HG03066 (cell line): Measurements from ENCODE around the gene BPIFB2.
A peak's percentile ranks its signal among the peaks of the same experiment; 100 is the strongest.
"Not testable (repeated sequence)": the region's sequence is repeated elsewhere in the genome, so short reads cannot be mapped to it uniquely, and the experiment has no call there.

Experiments
- ATAC-seq: cut with Tn5 transposase; IDR thresholded peaks from one replicate; pipeline ENCODE4 v1.9.1; 2021; ENCODE audit warnings: low read depth; ENCODE audit not compliant: unreplicated experiment

BPIFB2 gene

GRCh38 chr20:32970115-32970972, 37.2 kb upstream of the BPIFB2 start:
- ATAC-seq, result no peak

DNA sequence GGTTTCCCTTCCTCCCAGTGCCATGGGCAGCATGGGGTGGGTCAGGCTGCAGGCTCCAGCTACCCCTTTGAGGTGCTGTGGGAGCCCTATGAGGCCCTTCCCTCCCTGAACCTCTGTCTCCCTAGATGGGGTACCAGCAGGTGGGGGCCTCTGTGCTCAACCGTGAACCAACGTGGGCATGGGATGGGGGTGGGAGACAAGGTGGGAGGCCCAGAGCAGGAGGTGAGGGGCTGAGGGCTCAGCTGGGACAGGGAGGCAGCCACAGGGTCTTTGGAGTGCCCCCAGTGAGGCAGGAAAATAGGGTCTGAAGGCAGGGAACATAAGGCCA, 36.6 kb upstream of the BPIFB2 start:
- no peak for ATAC-seq

DNA sequence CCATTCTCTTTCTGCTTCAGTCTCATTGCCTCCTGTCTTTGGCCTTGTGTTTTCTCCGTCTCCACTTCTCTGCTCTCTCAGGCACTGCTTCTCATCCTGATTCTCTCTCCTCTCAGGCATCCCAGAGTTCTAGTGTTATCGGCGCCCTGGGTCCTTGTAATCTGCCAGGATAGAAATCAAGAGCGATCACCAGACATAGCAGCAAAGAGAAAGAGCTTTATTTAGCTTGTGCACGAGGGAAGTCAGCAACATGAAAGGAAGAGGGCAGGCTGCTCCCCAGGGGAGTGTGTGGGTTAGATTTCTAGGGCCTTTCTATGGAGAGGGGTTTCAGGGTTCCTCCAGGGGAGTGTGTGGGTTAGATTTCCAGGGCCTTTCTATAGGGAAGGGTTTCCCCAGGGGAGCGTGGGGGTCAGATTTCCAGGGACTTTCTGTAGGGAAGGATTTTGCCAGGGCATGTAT, 35.8 kb upstream of the BPIFB2 start:
- no peak for ATAC-seq

GRCh38 chr20:32972181-32973076, 35.1 kb upstream of the BPIFB2 start:
- peak; percentile 71 for ATAC-seq

DNA sequence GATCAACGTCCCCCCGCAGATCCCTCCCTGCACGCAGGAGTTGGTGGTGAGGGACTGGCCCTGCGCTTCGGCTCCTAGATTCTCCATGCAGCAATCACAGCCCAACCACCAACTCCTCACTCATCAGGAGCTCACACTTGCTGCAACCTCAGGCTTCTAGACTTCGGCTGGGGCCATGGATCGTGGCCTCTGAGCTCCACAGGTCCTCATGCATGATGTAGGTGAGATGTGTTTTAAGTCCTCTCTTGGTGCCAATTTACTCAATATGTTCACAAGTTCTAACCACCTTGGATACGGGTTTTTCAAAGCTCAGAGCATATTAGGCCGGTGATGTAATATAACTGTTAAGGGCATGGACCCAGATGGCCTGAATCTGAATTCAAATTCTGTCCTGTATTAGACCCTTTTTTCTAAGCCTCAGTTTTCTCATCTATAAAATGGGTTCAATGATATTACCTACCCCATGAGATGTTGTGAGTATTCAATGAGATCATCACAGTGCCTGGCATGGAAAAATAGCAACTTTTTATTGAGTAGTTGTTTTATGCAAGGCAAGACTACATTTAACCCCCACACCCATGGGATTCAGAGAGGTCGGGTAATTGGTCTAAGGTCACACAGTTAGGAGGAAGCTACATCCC, 34.3 kb upstream of the BPIFB2 start:
- no peak for ATAC-seq

- ATAC-seq, result not testable (repeated sequence)
Observed at GRCh38 chr20:32974204-32975064, 33.1 kb upstream of the BPIFB2 start.

- not testable (repeated sequence) for ATAC-seq
Observed at GRCh38 chr20:32975121-32975520, 32.4 kb upstream of the BPIFB2 start.

DNA sequence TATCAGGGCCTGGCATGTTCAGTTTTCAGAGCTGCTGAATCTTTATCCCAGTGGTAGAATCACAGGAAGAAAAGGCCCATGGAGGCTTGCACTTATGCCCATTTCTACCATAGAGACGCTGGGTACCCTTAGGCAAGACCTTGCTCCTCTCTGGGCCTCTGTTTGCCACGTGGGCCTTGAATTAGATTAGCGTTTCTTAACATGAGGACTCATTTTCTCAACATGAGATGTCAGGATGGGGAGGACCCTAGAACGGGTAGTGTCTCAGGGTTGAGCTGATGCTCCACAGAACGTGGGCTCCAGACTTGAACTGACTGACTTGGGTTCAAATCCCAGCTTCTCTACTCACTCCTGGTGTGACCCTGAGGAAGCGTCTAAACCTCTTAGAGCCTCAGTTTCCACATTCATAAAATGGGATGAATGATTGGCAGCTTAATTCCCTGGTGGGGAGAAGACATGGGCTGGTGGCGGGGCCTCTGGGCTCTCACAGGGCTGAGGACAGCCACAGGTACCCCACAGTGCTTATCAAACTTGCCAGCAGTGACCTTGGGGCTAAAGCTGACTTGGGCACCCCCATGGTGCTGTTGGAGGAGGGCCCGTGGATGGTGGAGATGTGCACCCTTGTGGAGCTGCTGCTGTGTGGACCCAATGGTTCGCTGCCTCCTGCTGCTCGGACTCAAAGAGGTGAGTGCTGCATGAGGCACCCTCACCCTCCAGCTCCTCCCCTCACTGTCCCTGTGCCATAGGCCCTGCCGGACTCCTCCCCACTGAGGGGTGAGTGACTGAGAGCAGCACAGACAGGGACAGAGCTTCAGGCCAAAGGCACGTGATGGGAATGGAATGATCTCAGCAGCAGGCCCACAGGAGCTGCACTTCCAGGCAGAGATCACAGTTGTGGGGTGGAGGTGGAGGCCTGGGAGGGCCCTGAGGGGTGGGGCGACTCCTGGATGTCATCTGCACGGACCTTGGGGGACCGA, 31.5 kb upstream of the BPIFB2 start:
- no peak for ATAC-seq

- ATAC-seq, result no peak
Observed at GRCh38 chr20:32976746-32977145, 30.8 kb upstream of the BPIFB2 start.

DNA sequence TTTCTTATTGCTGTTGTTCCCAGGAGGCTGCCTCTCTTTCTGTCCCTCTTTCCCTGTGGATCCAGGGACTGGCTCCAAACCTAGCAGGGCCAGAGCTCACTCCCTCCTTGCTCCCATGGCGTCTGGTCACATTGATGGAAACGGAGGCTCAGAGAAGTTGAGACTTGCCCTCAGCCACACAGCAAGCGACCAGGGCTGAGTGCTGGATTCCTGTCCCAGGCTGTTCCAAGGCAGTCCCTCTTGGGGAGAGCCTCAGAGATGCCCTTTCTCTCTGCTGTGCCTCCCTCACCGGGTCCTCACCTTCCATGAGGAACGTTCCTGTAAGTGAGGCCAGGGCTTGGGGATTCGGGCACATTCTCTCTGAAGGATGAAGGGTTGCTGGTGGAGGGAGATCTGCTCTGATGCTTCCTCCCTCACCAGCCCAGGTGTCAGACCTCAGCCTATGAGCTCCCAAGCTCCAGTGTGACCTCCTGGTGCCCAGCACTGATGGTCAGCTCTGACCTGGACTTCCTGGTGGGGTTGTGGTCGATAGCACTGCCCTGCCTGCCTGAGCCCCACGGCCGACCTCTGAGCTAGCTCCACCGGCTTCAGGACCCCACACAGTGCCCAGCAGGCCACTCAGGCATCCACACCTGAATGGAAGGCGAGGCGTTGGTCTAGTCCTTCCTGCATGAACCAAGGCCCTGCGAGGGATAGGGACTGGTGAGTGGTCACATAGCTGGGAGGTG, 30.1 kb upstream of the BPIFB2 start:
- no peak for ATAC-seq

- no peak for ATAC-seq
Observed at GRCh38 chr20:32978009-32978335, 29.5 kb upstream of the BPIFB2 start.

DNA sequence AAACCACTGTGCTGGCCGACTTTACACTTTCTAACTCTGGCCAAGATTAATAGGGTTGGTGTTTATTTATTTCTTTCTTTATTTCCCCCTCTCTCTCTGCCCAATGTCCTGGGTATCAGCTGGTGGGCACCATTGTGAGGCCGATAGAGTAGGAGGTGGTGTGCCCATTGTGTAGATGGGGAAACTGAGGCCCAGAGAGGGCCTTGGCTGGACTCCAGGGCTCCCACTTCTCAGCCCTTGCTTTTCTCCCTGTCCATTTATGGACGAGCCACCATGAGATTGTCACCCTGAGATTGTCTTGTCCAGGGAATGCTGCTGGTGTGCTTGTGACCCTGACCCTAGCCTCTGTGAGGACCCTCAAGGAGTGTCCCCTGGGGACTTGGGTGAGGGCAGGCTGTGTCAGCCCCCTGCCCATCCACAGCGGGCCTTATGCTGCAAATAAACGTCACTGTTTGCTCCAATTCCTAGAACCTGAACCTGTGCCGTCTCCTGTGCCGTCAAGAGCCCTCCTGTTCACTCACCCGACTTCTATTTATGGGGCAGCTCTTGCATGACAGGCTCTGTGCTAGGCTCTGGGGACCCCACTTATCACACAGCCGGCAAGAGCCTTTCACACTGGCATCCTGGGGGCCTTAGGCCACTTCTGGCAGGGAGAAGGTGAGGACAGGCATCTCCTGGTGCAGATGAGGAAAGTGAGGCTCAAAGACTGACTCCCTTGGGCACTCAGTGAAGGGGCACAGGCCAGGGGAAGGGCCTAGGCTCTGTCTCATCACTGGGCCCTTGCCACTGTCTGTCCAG, 28.1 kb upstream of the BPIFB2 start:
- ATAC-seq, result no peak

GRCh38 chr20:32980131-32980941, 27.2 kb upstream of the BPIFB2 start:
- no peak for ATAC-seq

- no peak for ATAC-seq
Observed at GRCh38 chr20:32980990-32981389, 26.5 kb upstream of the BPIFB2 start.

GRCh38 chr20:32982617-32983458, 24.7 kb upstream of the BPIFB2 start:
- ATAC-seq, result no peak
